HG02870 (cell line): ENCODE measurements around the gene ODF2L.

ENCODE experiments used
- ATAC-seq: cut with Tn5 transposase; IDR thresholded peaks from one replicate; pipeline ENCODE4 v1.9.1; 2021; ENCODE audit warnings: mild to moderate bottlenecking, moderate library complexity; ENCODE audit not compliant: unreplicated experiment

Gene ODF2L

GRCh38 chr1:86322241-86322640 lies 73.9 kb downstream of the ODF2L start:
- no peak for ATAC-seq

GRCh38 chr1:86318436-86318835 lies 77.7 kb downstream of the ODF2L start:
- no peak for ATAC-seq

- no peak for ATAC-seq
Measured at GRCh38 chr1:86317926-86318325, 78.2 kb downstream of the ODF2L start.

- ATAC-seq: no peak
Measured at GRCh38 chr1:86305731-86306130, 90.4 kb downstream of the ODF2L start.

GRCh38 chr1:86303041-86303690 lies 93.0 kb downstream of the ODF2L start:
- no peak for ATAC-seq
